IPS-18c (cell line): ENCODE data around the gene LRRC4C.

Experiments used
- H3K4me3 ChIP-seq: 2 replicates; pipeline ENCODE4 v1.7.0; 2013; ENCODE audit warnings: low read depth, mild to moderate bottlenecking, low read length, moderate library complexity; ENCODE audit not compliant: insufficient read depth
- H3K9me3 ChIP-seq: one replicate; pipeline ENCODE4 v1.6.1; 2013; ENCODE audit warnings: mild to moderate bottlenecking, low read length, moderate library complexity; ENCODE audit not compliant: control insufficient read depth, insufficient read depth

LRRC4C gene

DNA sequence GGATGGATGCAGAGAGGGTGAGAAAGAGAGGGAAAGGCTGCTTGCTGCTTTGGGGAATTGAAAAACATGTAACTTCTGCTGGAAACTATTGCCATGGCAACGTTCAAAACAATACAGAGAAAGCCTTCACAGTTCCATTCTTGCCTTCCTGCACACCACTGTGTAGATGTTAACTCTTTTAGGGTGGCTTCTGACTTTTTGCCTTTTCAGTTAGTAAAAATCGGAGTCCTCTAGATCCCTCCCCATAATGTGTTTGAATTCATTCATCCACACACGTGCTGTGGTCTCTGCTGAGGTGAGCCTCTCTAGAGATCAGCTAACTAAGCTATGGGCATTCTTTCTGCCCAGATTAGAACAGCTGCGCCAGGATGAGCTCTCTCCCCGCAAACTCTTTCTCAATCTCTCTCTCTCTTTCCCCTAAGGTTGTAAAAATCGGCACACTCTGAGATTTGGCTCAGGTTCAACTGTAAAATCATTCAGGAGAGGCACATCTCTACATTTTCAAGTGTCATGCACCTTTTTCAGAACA is 1178.3 kb downstream of the LRRC4C start:
- no peaks in the 10 kb centered on the region for H3K9me3 ChIP-seq
- no peak overlapping the region for H3K4me3 ChIP-seq

DNA sequence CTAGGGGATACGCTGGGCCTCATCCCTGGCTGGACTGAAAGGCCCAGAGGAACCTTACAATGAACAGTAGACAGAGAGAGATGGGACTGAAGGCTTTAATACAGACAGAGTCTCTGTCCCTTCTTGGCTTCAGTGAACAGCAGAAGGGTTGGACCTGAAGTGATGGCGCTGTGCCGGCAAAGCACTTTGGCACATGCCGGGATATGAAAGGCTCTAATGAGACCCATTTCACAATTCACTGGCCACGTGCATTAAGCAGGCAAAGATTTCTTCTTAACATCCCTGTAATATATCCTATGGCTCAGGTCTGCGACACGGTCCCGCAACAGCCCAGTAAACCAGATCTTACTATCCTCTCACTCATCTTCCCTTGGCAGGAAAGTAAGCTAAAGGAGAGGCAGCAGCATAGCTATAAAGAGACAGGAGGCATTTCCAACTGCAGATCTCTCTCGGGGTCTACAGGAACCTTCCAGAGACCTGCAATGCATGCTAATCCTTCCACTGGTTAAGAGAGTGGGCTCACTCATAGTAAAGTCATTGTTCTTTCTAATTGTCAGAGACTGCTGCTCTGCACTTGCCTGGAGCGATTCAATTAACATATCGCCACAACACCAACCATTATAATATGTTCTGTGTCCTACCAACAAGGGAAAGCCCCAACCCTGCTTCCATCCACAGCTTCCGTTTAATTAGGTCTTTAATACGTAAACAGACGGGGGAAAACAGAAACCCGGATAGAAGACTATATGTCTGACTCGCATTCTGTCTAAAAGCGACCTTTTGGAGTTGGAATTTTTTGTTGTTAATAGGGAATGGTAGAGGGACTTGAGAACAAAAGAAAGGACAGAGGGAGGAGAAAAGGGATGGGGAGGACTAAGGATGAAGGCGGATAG is 1179.0 kb downstream of the LRRC4C start:
- H3K9me3 ChIP-seq: no peaks in the 10 kb centered on the region
- no peak overlapping the region; the same call in 1 of the 2 replicates for H3K4me3 ChIP-seq

DNA sequence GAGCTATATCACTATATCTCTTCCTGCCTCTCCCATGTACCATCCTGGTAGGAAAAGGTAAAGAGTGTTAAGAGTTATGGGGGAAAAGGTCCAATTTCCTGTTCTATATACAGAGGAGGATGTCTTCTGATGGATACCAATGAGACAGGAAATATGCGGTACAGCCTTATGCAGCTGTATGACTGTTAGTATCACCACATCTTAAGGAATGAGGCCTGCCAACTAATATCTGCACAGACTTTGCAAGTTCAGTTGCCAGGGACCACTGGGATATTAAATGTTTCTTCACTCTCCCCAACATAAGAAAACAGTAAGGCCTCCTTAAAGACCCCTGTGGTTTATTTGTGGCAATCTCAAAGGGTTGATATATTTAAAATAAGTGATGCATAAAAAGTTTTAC is 1182.5 kb downstream of the LRRC4C start:
- H3K4me3 ChIP-seq: no peak overlapping the region
- H3K9me3 ChIP-seq: no peaks in the 10 kb centered on the region

DNA sequence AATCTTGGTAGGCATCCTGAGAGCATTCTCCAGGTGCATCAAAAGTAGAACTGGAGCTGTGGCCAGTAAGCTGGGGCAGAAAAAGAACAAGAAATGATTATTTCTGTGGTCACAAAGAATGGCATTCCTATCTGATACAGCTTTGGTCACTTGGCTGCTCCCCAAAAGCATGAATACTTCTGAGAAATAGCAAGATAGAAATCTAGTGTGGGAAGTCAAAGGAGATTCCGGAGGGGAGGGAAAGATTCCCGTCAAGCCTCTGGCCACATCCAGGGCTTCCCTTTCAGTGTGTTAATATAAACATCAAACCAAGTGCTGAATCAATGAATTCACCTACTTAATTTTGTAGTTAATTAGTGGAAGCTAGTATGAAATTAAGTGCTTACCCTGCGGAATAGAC is 1185.4 kb downstream of the LRRC4C start:
- no peak overlapping the region for H3K4me3 ChIP-seq
- H3K9me3 ChIP-seq: no peaks in the 10 kb centered on the region

DNA sequence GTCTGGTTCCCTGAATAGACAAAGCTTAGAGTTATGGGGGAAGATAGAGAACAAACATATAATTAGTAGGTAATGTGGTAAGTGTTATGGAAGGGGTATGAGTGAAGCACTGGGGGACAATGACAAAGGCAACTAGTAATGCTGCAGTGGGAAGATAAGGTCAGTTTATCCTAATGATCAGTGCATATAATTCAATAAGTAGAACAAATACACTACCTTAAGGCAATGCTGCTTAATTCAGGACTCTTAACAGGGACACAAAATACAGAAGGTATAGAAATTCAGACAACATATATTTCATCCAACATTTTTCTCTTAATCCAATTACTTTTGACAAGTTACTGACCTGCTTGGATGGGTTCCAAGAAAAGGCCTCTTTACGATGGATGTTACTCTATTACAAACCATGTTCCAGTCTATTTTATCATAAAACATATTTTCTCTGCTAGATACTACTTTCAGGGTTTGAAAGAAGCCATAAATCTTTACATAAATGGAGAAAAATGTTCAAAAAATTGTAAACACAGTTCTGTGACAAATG is 1186.2 kb downstream of the LRRC4C start:
- H3K9me3 ChIP-seq: no peaks in the 10 kb centered on the region
- H3K4me3 ChIP-seq: no peak overlapping the region

DNA sequence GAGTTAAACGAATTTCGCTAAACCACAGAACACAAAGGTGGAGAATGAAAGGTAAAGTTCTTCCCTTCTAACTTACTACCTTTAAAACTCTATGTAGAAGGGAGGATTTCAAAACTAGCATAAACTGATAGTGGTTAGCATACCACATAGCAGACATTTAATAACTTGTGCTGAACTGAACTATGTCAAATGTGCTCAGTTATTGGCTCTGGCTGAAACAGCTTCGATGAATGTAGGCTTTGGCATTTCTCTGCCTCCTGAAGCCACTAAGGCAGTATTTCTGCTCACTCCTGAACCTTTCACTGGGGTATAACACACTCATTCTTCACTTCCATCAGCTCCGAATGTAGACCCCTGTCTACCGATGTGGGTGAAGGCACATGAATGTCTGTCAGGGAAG is 1188.1 kb downstream of the LRRC4C start:
- Histone ChIP-seq H3K9me3 (no peaks in the 10 kb centered on the region), H3K4me3 (no peak overlapping the region)

DNA sequence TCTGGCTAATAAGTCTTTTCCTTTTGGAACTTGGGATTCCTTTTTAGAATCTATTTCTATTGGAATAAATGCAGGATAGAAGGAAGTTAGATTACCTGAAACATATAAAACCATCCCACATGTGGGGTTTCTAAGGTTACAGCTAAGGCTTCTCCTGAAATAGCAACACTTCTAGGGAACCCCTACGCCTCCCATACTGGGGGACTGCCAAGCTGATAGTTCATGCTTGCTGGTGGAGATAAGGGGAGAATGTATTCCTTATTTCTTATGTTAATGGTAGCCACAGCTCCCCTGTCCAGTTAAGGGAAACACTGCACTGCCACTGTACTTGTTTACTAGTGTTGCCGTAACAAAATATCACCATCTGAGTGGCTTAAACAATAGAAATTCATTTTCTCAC is 1189.6 kb downstream of the LRRC4C start:
- no peaks in the 10 kb centered on the region for H3K9me3 ChIP-seq
- H3K4me3 ChIP-seq: no peak overlapping the region

DNA sequence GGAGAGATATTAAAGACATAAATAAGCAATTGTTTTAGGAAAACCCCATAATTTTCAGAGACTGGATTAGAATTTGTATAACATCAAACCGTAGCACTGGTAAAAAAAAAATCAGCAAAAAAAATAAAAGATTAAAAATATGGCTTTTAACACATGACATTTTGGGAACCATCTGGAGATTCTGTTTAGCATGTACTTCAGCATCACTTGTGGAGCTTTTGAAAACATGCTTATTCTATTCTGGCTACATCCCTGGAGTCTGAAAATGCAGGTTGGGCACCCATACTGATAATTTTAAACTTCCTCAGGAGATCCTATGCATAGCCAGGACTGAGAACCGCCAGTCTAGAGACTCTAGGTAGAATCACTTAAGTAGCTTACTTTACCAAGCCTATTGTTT is 1190.9 kb downstream of the LRRC4C start:
- Histone ChIP-seq H3K4me3 (no peak overlapping the region), H3K9me3 (no peaks in the 10 kb centered on the region)

DNA sequence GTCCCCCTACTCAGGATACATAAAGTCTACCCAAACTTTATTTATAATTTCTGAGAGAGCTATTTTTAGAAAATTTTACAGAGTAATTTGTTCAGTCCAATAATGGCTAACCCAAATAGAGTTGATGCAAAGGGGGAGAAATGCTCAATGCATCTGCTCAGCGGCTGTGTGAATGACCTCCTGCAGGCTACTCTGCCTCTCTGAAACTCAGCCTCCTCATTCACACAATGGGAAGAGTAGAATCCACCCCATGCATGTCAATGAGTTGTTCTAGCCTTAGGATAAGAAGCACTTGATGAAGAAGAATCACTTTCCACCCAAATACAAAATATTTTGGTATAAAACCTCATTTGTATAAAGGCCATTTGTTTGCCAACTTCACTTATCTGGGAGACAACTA is 1204.0 kb downstream of the LRRC4C start:
- Histone ChIP-seq H3K4me3 (no peak overlapping the region), H3K9me3 (no peaks in the 10 kb centered on the region)

DNA sequence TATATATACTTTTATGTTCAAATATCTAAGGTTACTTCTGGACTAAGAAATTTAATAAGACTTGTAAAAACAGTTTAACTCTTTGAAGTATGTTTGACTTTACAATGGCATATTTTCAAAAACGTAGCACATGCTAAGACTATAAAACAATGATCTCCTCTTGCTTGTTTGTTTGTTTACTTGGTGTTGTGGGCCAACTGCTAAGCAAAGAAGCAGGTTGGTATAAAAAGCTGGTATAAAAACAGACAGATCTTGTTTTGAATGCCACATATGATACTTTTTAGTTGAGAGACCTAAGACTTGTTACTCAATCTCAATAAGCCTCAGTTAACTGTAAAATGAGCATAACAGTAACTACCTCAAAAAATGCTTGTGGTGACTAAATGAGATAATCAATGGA is 1206.3 kb downstream of the LRRC4C start:
- Histone ChIP-seq H3K4me3 (no peak overlapping the region), H3K9me3 (no peaks in the 10 kb centered on the region)

DNA sequence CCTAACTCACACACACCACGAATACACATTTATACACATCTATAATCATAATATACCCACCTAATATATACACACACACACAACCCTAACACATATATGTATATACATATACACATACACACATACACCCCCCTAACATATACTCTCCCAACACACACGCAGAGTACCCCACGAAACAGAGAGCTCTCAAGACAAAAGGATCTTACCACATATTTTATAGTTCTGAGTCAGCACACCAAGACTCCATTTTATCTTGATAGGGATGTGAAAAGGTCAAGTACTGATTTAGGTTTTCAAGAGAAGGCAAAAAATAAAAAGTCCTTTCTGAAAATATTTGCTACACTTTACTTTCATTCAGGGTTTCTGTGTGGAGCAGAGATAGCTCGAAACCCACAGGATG is 1207.2 kb downstream of the LRRC4C start:
- H3K9me3 ChIP-seq: no peaks in the 10 kb centered on the region
- H3K4me3 ChIP-seq: no peak overlapping the region

DNA sequence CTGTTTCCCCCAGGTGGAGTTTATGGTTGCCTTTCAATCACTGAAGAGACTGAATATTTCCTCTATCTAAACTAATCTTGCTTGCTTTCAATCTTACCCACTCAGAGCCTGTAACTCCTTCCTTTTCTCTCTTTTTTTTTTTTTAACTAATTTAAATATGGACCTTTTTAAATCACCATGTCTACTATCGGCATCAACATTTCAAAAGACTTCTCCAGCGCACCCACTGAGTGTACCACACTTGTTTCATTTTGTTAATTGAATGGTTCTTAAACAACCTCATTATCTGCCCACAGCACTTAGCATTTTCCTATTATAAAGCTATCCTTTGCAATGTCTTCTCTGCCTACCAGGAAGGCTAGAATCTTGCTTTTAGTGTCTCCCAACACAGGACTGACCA is 1212.5 kb downstream of the LRRC4C start:
- no peak overlapping the region for H3K4me3 ChIP-seq

DNA sequence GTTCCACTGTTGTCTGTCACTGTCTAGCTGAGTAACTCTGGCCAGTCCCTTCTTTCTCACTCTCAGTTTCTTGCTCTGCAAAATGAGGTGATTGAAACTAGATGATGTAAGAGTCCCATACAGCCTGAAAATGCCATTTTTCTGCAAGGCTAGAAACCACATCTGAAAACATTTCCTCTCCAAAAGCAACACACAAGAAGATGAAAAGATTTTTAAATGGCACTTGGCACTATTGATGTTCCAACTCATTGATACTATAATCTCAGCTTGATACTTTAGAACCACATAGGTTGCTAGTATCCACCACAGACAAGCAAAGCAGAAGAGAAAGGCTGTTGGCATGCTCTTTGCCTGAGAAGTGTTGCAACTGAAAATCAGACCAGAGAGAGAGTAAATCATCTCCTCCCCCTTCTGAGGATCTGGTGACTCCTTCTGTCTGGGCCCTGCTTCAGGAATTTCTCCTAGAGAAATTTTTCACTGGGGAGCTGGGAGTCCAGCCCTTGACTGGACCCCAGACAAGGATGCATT is 1217.9 kb downstream of the LRRC4C start:
- Histone ChIP-seq H3K4me3 (no peak overlapping the region), H3K9me3 (no peaks in the 10 kb centered on the region)

More for the DNA sequence above, 1212.5 kb downstream of the LRRC4C start:
- H3K9me3 ChIP-seq: no peaks in the 10 kb centered on the region

DNA sequence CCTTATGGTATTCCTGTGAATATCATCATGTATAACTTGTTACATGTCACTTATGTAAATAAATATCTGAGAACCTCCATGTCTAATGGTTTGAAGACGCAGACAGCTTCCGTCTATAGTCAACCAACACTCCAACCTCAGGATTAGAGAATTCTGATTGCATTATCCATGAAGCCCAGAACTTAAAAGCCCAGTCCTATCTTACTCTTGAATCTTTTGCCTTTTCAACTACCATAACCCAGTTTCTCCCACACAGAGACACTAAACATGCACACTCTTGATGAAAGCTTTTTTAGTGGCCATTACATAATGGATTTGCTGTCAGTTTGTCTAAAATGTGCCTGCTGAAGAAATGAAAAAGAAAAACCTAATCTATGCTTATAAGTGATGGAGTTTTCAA is 1219.2 kb downstream of the LRRC4C start:
- no peak overlapping the region for H3K4me3 ChIP-seq
- H3K9me3 ChIP-seq: no peaks in the 10 kb centered on the region

DNA sequence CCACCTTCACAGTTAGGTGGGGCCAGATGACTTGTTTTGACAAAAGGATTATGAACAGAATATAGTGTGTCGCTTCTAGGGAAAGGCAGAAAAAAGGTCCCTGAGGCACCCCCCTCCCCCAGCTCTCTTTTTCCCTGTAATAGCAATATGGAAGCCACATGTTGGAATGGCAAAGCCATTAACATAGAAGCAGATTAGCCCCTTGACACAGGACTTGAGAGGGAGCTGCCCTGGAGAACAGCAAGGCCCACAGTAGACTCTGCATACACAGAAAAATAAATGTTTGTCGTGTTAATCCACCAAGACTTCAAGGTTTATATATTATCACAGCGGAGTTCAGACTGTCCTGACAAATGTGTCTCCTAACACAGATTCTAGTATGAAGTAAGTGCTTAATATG is 1222.9 kb downstream of the LRRC4C start:
- Histone ChIP-seq H3K9me3 (no peaks in the 10 kb centered on the region), H3K4me3 (no peak overlapping the region)

DNA sequence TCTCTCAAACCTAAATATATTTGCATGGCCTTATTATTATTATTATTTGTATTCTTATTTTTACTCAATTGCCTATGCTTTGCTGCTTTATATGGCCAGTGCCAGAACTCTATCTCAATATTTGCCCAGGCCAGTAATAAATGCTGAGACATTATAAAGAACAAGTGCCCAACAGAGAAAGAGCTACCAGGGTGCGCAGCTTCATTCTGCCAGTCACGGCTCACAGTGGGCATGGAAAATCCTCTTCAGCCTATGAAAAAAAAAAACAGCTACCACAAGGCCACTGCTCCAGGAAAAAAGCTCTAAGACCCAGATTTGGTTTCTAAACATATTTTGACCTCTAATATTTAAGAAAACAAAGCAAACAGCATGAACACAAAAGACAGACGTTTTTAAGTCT is 1223.6 kb downstream of the LRRC4C start:
- H3K4me3 ChIP-seq: no peak overlapping the region
- H3K9me3 ChIP-seq: no peaks in the 10 kb centered on the region

DNA sequence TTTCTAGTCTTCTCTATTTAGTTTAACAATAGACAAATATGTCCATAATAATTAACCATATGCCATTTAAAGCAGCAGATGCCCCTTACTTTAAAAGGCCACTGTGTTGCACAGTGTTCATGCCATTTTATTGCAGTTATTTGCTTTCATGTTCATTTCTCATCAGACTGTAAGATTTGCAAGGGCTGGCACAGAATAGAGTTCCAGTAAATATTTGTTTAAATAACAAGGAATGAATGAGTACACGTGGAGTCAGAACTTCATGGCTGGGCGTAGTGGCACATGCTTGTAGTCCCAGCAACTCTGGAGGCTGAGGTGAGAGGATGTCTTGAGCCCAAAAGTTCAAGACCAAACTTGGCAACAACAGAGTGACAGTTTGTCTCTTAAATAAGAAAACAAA is 1228.6 kb downstream of the LRRC4C start:
- no peaks in the 10 kb centered on the region for H3K9me3 ChIP-seq
- H3K4me3 ChIP-seq: no peak overlapping the region

DNA sequence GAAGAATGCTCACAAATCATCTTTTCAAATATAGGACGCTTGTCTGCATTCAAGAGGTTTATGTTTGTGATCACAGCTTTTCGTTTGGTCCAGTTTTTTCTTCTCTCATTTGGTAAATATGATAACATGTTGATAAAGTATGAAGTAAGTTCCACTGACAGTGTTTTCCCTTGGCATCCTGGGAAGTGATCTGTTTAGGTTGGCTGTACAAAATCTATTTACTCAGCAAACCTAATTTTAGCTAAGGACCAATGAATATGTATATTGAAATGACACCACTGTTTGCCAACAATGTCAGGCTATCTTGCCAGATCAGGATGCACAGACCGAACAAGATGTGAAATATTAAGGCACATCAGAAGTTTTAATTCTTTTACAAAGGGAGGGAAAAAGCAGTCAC is 1230.8 kb downstream of the LRRC4C start:
- H3K9me3 ChIP-seq: no peaks in the 10 kb centered on the region
- H3K4me3 ChIP-seq: no peak overlapping the region
